ENCODE results near the gene AAGAB.
A peak's percentile ranks its signal among the peaks of the same experiment; 100 is the strongest.

The AAGAB gene

GRCh38 chr15:67240235-67241131 is 14.0 kb downstream of the AAGAB start:
- Histone ChIP-seq H3K4me2 (ENCODE audit: low read length) (peak overlapping the region; percentile 75), H3K36me3 (replicated peaks; ENCODE audit: low read depth, low read length) (peaks cover 22% of the 10 kb centered on the region), H3K27me3 (ENCODE audit: low read depth, low read length) (no peaks in the 10 kb centered on the region), H3K9me3 (ENCODE audit: insufficient read depth, low read length) (no peaks in the 10 kb centered on the region), H3K9ac (ENCODE audit: low read length) (peak overlapping the region; percentile 67), H3K4me3 (ENCODE audit: low read length) (peak overlapping the region; percentile 68), H3K79me2 (ENCODE audit: low read length) (peaks cover 67% of the 10 kb centered on the region), H2AFZ (ENCODE audit: low read depth, low read length) (no peak overlapping the region), H3K4me1 (ENCODE audit: low read length) (peaks cover 46% of the 10 kb centered on the region), H4K20me1 (ENCODE audit: insufficient read depth, low read length) (0 out of 2 replicates have a peak, but pooled peaks cover 3% of the 10 kb centered on the region), H3K27ac (ENCODE audit: low read length) (peak overlapping the region; percentile 91)
- no peak for TF ChIP-seq EZH2phosphoT487 (IDR thresholded peaks at IDR 0.05; ENCODE audit: low read depth)
- TF ChIP-seq CTCF (IDR thresholded peaks at IDR 0.05; ENCODE audit: low read depth, low read length): peak; percentile 95

GRCh38 chr15:67232591-67232990 is 21.9 kb downstream of the AAGAB start:
- H3K27me3 ChIP-seq (ENCODE audit: low read depth, low read length): no peaks in the 10 kb centered on the region
- H2AFZ ChIP-seq (ENCODE audit: low read depth, low read length): no peak overlapping the region
- TF ChIP-seq CTCF (IDR thresholded peaks at IDR 0.05; ENCODE audit: low read depth, low read length) (no peak), EZH2phosphoT487 (IDR thresholded peaks at IDR 0.05; ENCODE audit: low read depth) (no peak)
- peaks cover 11% of the 10 kb centered on the region; the same call in 1 of the 2 replicates for H3K79me2 ChIP-seq (ENCODE audit: low read length)
- no peaks in the 10 kb centered on the region for H3K4me1 ChIP-seq (ENCODE audit: low read length)
- H3K36me3 ChIP-seq (replicated peaks; ENCODE audit: low read depth, low read length): peaks cover 40% of the 10 kb centered on the region
- H3K4me3 ChIP-seq (ENCODE audit: low read length): no peak overlapping the region
- no peak overlapping the region for H3K9ac ChIP-seq (ENCODE audit: low read length)
- H3K4me2 ChIP-seq (ENCODE audit: low read length): no peak overlapping the region
- H4K20me1 ChIP-seq (ENCODE audit: insufficient read depth, low read length): no peaks in the 10 kb centered on the region
- H3K27ac ChIP-seq (ENCODE audit: low read length): no peak overlapping the region
- no peaks in the 10 kb centered on the region for H3K9me3 ChIP-seq (ENCODE audit: insufficient read depth, low read length)

GRCh38 chr15:67230504-67230903 is 24.0 kb downstream of the AAGAB start:
- H4K20me1 ChIP-seq (ENCODE audit: insufficient read depth, low read length): no peaks in the 10 kb centered on the region
- no peak overlapping the region for H3K9ac ChIP-seq (ENCODE audit: low read length)
- no peaks in the 10 kb centered on the region for H3K9me3 ChIP-seq (ENCODE audit: insufficient read depth, low read length)
- H3K27me3 ChIP-seq (ENCODE audit: low read depth, low read length): no peaks in the 10 kb centered on the region
- TF ChIP-seq EZH2phosphoT487 (IDR thresholded peaks at IDR 0.05; ENCODE audit: low read depth) (no peak), CTCF (IDR thresholded peaks at IDR 0.05; ENCODE audit: low read depth, low read length) (no peak)
- H3K4me3 ChIP-seq (ENCODE audit: low read length): no peak overlapping the region
- no peaks in the 10 kb centered on the region for H3K79me2 ChIP-seq (ENCODE audit: low read length)
- no peak overlapping the region for H3K27ac ChIP-seq (ENCODE audit: low read length)
- H3K4me1 ChIP-seq (ENCODE audit: low read length): no peaks in the 10 kb centered on the region
- peaks cover 42% of the 10 kb centered on the region for H3K36me3 ChIP-seq (replicated peaks; ENCODE audit: low read depth, low read length)
- no peak overlapping the region for H2AFZ ChIP-seq (ENCODE audit: low read depth, low read length)
- H3K4me2 ChIP-seq (ENCODE audit: low read length): no peak overlapping the region

GRCh38 chr15:67228286-67228685 is 26.2 kb downstream of the AAGAB start:
- TF ChIP-seq EZH2phosphoT487 (IDR thresholded peaks at IDR 0.05; ENCODE audit: low read depth) (no peak), CTCF (IDR thresholded peaks at IDR 0.05; ENCODE audit: low read depth, low read length) (no peak)
- Histone ChIP-seq H3K36me3 (replicated peaks; ENCODE audit: low read depth, low read length) (peaks cover 35% of the 10 kb centered on the region), H3K4me2 (ENCODE audit: low read length) (no peak overlapping the region), H2AFZ (ENCODE audit: low read depth, low read length) (no peak overlapping the region), H3K4me3 (ENCODE audit: low read length) (no peak overlapping the region), H3K27ac (ENCODE audit: low read length) (no peak overlapping the region), H3K9me3 (ENCODE audit: insufficient read depth, low read length) (no peaks in the 10 kb centered on the region), H3K4me1 (ENCODE audit: low read length) (no peaks in the 10 kb centered on the region), H3K27me3 (ENCODE audit: low read depth, low read length) (no peaks in the 10 kb centered on the region), H3K9ac (ENCODE audit: low read length) (no peak overlapping the region), H3K79me2 (ENCODE audit: low read length) (no peaks in the 10 kb centered on the region), H4K20me1 (ENCODE audit: insufficient read depth, low read length) (no peaks in the 10 kb centered on the region)
